IPS DF 6.9 (cell line): ENCODE data around the gene MVB12B.

ENCODE experiments used
- DNase-seq: peaks from one replicate; pipeline ENCODE4 v3.0.0-alpha.2; 2013; ENCODE audit warnings: low read depth, low spot score
- H3K27ac ChIP-seq: one replicate; pipeline ENCODE4 v1.5.1; 2013; ENCODE audit warnings: low read length, control low read depth
- H3K27me3 ChIP-seq: 2 replicates; pipeline ENCODE4 v1.6.1; 2013; ENCODE audit warnings: mild to moderate bottlenecking, low read length; ENCODE audit not compliant: control insufficient read depth, insufficient read depth
- H3K36me3 ChIP-seq: 2 replicates; pipeline ENCODE4 v1.6.1; 2013; ENCODE audit warnings: low read length; ENCODE audit not compliant: control insufficient read depth, insufficient read depth
- H3K4me1 ChIP-seq: 2 replicates; pipeline ENCODE4 v1.6.1; 2013; ENCODE audit warnings: low read length; ENCODE audit not compliant: control insufficient read depth, insufficient read depth
- H3K4me3 ChIP-seq: 2 replicates; pipeline ENCODE4 v1.5.1; 2013; ENCODE audit warnings: mild to moderate bottlenecking, low read length
- H3K9me3 ChIP-seq: 2 replicates; pipeline ENCODE4 v1.6.1; 2013; ENCODE audit warnings: low read length, inconsistent platforms; ENCODE audit not compliant: control insufficient read depth, insufficient read depth
- WGBS: extraction: QIAGEN DNeasy Blood & Tissue Kit; methylation state at CpG from one replicate; pipeline ENCODE4 v1.1.7; 2013; ENCODE audit warnings: mixed read lengths, missing lambda C conversion rate; ENCODE audit not compliant: insufficient read length, insufficient coverage; 5-methylcytosine and 5-hydroxymethylcytosine counted together

The MVB12B gene

DNA sequence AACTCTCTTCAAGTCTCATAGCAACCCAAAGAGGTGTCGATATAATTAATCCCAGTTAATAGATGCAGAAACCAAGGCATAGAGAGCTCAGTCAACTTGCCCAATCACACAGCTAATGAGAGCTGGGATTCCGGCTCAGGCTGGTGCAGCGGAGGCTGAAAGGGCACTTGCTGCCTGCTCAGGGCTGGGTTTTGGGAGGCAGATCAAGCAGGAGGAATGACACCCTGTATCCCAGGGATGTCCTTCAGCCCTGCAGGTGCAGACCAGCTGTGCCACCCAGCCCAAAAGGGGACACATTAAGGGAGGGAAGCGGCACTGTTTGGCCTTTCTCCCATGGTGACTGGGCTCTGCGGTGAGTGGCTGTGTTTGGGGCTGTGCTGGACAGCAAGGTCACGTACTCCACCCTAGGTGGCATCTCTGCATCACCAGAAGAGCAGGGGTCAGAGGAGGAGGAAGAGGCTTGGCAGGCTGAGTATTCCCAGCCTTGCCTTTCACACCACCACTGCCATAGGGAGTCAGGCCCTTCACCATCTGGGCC is 124.1 kb downstream of the MVB12B start:
- no peaks in the 10 kb centered on the region for H3K4me1 ChIP-seq
- no CpG with 5 or more reads among the region's 6 CpGs for WGBS
- H3K9me3 ChIP-seq, result no peaks in the 10 kb centered on the region
- H3K4me3 ChIP-seq, result no peak overlapping the region
- DNase-seq, result no peak
- H3K36me3 ChIP-seq, result no peaks in the 10 kb centered on the region
- no peak overlapping the region for H3K27ac ChIP-seq
- no peaks in the 10 kb centered on the region for H3K27me3 ChIP-seq

DNA sequence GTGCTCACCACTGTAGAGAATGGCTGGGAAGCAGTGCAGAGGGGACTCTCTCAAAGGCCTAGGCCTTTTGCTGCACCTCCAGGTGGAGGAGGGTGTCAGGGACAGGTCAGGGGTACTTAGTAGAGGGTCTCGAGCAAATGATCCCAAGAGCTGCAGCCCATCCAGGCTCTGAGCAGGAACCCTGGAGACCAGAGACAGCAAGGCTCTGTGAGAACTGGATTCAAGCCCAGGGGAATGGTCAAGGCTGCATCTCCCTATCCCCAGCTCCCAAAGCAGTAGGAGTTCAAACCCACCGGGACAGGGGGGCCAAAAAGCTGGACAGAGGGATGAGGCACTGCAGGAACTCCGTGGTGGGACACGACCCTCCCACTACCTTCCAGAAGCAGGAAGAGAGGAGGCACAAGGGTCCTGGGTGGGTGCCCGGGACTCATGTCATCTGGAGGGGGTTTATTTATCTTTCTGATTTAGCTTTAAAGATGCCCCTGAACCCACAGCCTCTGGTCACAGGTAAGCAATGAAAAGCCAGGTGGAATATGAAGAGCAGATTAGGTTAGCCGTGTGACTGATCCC is 124.8 kb downstream of the MVB12B start:
- Histone ChIP-seq H3K27me3 (no peaks in the 10 kb centered on the region), H3K9me3 (no peaks in the 10 kb centered on the region), H3K4me3 (no peak overlapping the region), H3K36me3 (no peaks in the 10 kb centered on the region), H3K4me1 (no peaks in the 10 kb centered on the region), H3K27ac (no peak overlapping the region)
- DNase-seq, result no peak
- no CpG with 5 or more reads among the region's 6 CpGs for WGBS

DNA sequence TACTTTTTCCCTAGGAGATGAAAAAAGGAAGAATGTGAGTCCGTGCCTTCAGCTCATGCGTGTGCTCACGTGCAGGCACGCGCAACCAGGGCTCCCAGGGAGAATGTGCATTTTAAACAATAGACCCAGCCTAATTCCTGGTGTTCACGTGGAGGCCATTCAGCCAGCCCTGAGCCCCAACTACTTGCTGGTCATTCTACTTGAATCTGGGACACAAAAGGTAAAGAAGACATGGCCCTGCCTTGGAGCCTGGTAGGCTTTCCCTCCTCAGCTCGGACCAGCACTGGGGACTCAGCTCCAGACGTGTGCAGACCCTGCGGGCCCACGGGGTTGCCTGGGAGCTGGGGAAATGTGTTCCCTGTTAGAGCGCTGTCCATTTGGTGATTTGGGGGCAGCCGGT is 125.5 kb downstream of the MVB12B start:
- Histone ChIP-seq H3K9me3 (no peaks in the 10 kb centered on the region), H3K4me1 (no peaks in the 10 kb centered on the region), H3K4me3 (no peak overlapping the region), H3K27me3 (no peaks in the 10 kb centered on the region), H3K36me3 (no peaks in the 10 kb centered on the region), H3K27ac (no peak overlapping the region)
- no peak for DNase-seq
- no CpG with 5 or more reads among the region's 12 CpGs for WGBS

DNA sequence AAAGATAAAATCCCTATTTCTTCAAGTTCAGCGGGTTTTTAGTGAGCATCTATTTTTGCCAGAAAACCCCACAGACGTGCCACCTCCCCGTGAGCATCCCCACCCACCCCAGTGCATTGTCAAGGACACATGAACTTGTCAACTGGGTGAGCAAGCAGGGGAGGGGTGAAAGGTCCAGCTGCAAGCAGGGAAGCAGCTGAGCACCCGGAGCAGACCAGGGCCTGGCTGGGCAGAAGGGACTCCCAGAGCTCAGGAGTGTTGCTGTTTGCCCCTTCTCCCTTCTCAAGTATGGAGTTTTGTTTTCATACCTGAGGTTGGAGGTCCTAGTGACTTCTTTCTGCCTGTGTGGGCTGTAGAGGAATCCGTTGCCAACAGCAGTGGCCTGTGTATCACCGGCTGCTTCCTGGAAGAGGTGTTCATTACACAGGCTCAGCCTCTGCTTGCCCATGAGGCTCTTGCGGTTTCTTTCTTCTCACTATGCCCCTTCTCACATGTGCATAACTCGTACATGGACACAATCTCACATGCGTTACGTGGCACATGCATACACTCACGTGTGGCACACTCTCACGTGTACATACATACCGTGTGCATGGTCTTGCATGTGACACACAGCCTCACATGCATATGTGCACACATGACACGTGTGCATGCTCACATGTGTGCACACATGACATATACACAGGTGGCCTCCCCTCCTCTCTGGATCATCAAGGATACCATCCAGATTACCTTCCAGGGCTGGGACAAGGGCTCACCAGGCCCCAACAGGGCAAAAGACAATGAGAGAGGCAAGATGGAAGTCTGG is 126.7 kb downstream of the MVB12B start:
- H3K9me3 ChIP-seq, result no peaks in the 10 kb centered on the region
- DNase-seq, result no peak

DNA sequence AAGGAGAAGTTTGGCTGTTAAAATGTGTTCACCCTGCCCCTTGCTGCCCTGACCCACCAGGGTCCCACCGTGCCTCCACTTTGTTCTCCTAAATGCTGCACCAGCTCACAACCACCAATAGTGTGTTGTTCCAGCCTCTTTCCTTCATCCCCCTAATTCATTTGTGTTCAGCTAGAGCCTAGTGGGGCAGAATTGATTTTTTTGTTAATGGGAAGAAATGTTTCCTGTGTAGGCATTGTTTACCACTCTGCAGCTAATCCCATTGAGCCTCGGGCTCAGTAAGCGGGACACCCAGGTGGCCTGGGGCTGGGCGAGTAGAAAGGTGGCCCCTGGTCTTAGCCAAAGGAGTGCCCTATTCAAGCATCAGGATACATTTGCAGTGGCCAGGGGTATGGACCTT is 127.6 kb downstream of the MVB12B start:
- Histone ChIP-seq H3K4me1 (no peaks in the 10 kb centered on the region), H3K9me3 (no peaks in the 10 kb centered on the region), H3K27ac (no peak overlapping the region), H3K27me3 (no peaks in the 10 kb centered on the region), H3K4me3 (no peak overlapping the region), H3K36me3 (no peaks in the 10 kb centered on the region)
- no peak for DNase-seq
- WGBS, result no CpG with 5 or more reads among the region's 4 CpGs

More for the DNA sequence above, 126.7 kb downstream of the MVB12B start:
- no peaks in the 10 kb centered on the region for H3K27me3 ChIP-seq
- no peaks in the 10 kb centered on the region for H3K4me1 ChIP-seq
- no peaks in the 10 kb centered on the region for H3K36me3 ChIP-seq
- WGBS, result no CpG with 5 or more reads among the region's 14 CpGs
- no peak overlapping the region for H3K27ac ChIP-seq
- no peak overlapping the region for H3K4me3 ChIP-seq

DNA sequence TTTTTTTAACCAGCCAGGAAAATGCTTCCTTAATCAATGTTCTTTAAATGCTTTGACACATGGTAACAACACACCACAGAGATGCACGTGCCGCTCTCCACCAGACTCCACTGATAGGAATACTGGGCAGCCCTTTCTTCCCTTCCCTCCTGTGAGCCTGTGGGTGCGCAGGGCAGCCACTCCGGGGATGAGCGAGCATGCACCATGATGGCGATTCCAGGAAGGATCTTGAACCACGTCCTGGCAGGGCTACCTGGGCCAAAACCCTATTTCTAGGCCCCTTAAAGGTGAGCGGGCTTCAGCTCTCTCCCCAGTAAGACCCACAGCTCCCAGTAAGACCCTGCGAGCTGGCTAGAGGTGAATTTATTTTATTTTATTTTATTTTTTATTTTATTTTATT is 128.2 kb downstream of the MVB12B start:
- H3K9me3 ChIP-seq, result no peaks in the 10 kb centered on the region
- no peaks in the 10 kb centered on the region for H3K4me1 ChIP-seq
- DNase-seq, result no peak
- no peak overlapping the region for H3K4me3 ChIP-seq
- H3K27me3 ChIP-seq, result no peaks in the 10 kb centered on the region
- H3K27ac ChIP-seq, result no peak overlapping the region
- no peaks in the 10 kb centered on the region for H3K36me3 ChIP-seq
- no CpG with 5 or more reads among the region's 9 CpGs for WGBS

DNA sequence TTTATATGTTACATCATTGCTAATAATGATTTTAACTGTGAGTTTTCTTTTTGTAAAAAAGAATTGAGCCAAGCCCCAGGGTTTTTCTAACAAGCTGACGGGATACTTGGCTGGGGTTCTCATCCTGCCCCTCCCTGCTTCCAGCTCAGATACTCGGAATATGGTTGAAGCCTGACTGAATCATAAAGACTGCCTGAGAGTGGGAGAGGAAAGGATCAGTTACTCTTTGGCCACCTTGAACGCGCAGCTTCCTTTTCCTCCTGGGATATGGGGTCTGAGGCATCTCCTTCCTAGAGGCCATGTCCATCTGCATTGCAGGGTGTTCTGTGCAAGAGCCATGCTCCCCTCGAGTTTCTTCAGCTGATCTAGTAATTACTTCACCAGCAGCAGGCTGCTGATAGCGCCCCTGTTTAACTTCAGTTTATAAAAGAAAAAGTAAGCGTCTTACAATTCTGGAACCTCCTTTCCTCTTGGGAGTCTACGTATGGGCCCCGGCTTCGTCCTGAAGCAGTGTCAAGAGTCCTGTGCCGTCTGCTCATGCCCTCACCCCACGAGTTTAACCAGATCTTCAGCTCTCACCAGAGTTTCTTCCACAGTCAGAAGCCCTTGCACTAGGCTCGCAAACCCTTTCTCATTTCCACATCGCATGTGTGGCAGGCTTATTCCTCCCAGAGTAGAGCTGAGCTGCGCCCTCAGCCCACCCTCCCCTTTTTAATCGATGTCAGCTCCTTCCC is 130.0 kb downstream of the MVB12B start:
- no peak overlapping the region for H3K4me3 ChIP-seq
- WGBS, result no CpG with 5 or more reads among the region's 16 CpGs
- H3K27me3 ChIP-seq, result no peaks in the 10 kb centered on the region
- H3K4me1 ChIP-seq, result no peaks in the 10 kb centered on the region
- no peak for DNase-seq
- H3K9me3 ChIP-seq, result no peaks in the 10 kb centered on the region
- no peak overlapping the region for H3K27ac ChIP-seq
- no peaks in the 10 kb centered on the region for H3K36me3 ChIP-seq

DNA sequence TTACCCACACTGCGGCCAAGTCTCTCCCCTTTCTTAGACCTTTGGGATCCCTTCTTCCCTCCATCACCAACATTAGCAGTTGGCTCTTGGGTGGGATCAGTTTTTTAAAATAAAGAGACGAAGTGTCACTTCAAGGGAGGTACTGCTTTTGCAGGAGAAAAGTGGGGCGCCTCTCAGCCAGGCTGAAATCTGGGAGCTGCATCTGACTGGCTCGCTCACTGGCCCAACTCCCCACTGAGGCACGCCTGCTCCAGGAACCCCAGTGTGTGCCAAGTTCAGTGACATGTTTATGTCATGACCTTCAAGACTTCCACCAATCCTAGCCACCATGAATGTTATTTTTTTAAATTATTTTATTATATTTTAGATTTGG is 130.5 kb downstream of the MVB12B start:
- Histone ChIP-seq H3K9me3 (no peaks in the 10 kb centered on the region), H3K27ac (no peak overlapping the region), H3K36me3 (no peaks in the 10 kb centered on the region), H3K4me1 (no peaks in the 10 kb centered on the region), H3K27me3 (no peaks in the 10 kb centered on the region), H3K4me3 (no peak overlapping the region)
- no CpG with 5 or more reads among the region's 5 CpGs for WGBS
- no peak for DNase-seq

DNA sequence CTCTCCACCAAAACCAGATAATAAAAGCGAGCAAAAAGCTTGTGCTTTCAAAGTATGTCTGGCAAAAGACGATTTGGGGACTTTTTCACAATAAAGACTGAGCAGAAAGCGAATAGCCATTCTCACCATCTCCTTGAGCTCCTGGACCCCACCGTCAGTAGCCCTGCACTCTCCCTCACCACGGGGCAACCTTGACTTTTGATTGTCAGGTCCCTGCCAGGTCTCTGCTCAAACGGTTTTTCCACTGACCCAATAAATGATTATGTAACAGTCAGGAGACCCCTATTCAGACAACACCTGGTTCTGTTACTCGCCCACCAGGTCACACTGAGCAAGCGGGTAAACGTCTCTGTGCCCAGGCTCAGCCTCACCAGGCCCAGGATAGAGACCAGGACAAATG is 131.3 kb downstream of the MVB12B start:
- Histone ChIP-seq H3K27ac (no peak overlapping the region), H3K27me3 (no peaks in the 10 kb centered on the region), H3K4me1 (no peaks in the 10 kb centered on the region), H3K9me3 (no peaks in the 10 kb centered on the region), H3K36me3 (no peaks in the 10 kb centered on the region), H3K4me3 (no peak overlapping the region)
- no CpG with 5 or more reads among the region's 9 CpGs for WGBS
- no peak for DNase-seq

DNA sequence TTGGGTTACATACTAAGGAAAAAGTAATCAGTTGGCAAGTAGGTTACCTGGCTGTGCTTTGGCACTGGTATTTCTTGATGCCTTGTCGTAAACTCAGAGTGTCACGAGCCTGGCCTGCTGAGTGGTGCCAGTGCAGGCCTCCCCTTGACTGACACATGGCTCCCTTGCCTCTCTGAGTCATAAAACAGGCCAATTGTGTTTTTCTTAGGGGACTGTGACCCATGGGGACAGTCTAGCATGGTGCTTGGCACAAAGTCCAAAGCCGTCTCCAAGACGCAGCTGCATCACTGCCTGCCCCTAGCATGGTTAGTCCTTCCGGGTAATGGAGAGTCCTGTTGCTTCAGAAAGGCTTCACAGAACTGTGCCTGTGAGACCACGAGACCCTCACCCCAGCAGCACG is 132.5 kb downstream of the MVB12B start:
- WGBS, result no CpG with 5 or more reads among the region's 7 CpGs
- no peak for DNase-seq
- Histone ChIP-seq H3K27ac (no peak overlapping the region), H3K9me3 (no peaks in the 10 kb centered on the region), H3K4me1 (no peaks in the 10 kb centered on the region), H3K27me3 (no peaks in the 10 kb centered on the region), H3K36me3 (no peaks in the 10 kb centered on the region), H3K4me3 (no peak overlapping the region)
